Mesenchymal stem cell (in vitro differentiated cells and primary cell): ENCODE results near the gene UBE2F.

Source experiments
- DNase-seq: peaks from one replicate; pipeline ENCODE4 v3.0.0-alpha.2; 2013
- H2AFZ ChIP-seq: one replicate; pipeline ENCODE4 v1.6.1; 2013; ENCODE audit warnings: low read depth, mild to moderate bottlenecking, control low read depth, inconsistent platforms, low read length, moderate library complexity
- H2AK5ac ChIP-seq: 2 replicates; pipeline ENCODE4 v1.6.1; 2013; ENCODE audit warnings: low read length, moderate library complexity, mild to moderate bottlenecking, inconsistent platforms; ENCODE audit not compliant: severe bottlenecking
- H2BK120ac ChIP-seq: one replicate; pipeline ENCODE4 v1.6.1; 2013; ENCODE audit warnings: low read depth, mild to moderate bottlenecking, inconsistent platforms, low read length, moderate library complexity
- H2BK12ac ChIP-seq, 2 experiments: one replicate each; pipeline ENCODE4 v1.6.1; 2013; ENCODE audit warnings: inconsistent platforms in 2 of 2, low read length in 2 of 2, mild to moderate bottlenecking in 2 of 2, moderate library complexity in 2 of 2, control low read depth in 1 of 2
- H2BK15ac ChIP-seq: one replicate; pipeline ENCODE4 v1.6.1; 2013; ENCODE audit warnings: mild to moderate bottlenecking, low read depth, inconsistent platforms; ENCODE audit not compliant: poor library complexity, severe bottlenecking
- H2BK5ac ChIP-seq: 2 replicates; pipeline ENCODE4 v1.6.1; 2013; ENCODE audit warnings: low read depth, mild to moderate bottlenecking, low read length, control low read depth, inconsistent platforms; ENCODE audit not compliant: poor library complexity, severe bottlenecking
- H3K14ac ChIP-seq, 2 experiments: one replicate each; pipeline ENCODE4 v1.6.1; 2013; ENCODE audit warnings: inconsistent platforms in 2 of 2, low read length in 2 of 2, control low read depth in 1 of 2, mild to moderate bottlenecking in 1 of 2, moderate library complexity in 1 of 2
- H3K18ac ChIP-seq, 2 experiments: one replicate each; pipeline ENCODE4 v1.6.1; 2013; ENCODE audit warnings: inconsistent platforms in 2 of 2, low read length in 2 of 2, control low read depth in 1 of 2, low read depth in 1 of 2, mild to moderate bottlenecking in 1 of 2
- H3K23ac ChIP-seq, 2 experiments: one replicate each; pipeline ENCODE4 v1.6.1; 2013; ENCODE audit warnings: inconsistent platforms in 2 of 2, low read length in 2 of 2, mild to moderate bottlenecking in 2 of 2, moderate library complexity in 2 of 2, control low read depth in 1 of 2
- H3K27ac ChIP-seq: 2 replicates; pipeline ENCODE4 v1.5.1; 2013; ENCODE audit warnings: mild to moderate bottlenecking, moderate library complexity, low read length, control low read depth, inconsistent platforms; ENCODE audit not compliant: poor library complexity, severe bottlenecking
- H3K27me3 ChIP-seq, 2 experiments: 2 replicates each; pipeline versions ENCODE4 v1.6.1 to v1.7.0; 2013; ENCODE audit warnings: low read length in 2 of 2, mild to moderate bottlenecking in 2 of 2, moderate library complexity in 2 of 2, control low read depth in 1 of 2, inconsistent platforms in 1 of 2; ENCODE audit not compliant: control insufficient read depth in 1 of 2, insufficient read depth in 1 of 2
- H3K36me3 ChIP-seq, 2 experiments: 2 replicates each; pipeline versions ENCODE4 v1.6.1 to v1.7.0; 2013; ENCODE audit warnings: low read length in 2 of 2, control low read depth in 1 of 2, inconsistent platforms in 1 of 2, low read depth in 1 of 2, mild to moderate bottlenecking in 1 of 2; ENCODE audit not compliant: insufficient read depth in 2 of 2, control insufficient read depth in 1 of 2
- H3K4ac ChIP-seq, 2 experiments: one replicate each; pipeline ENCODE4 v1.6.1; 2013; ENCODE audit warnings: inconsistent platforms in 2 of 2, low read length in 2 of 2, mild to moderate bottlenecking in 2 of 2, moderate library complexity in 2 of 2, control low read depth in 1 of 2, low read depth in 1 of 2
- H3K4me1 ChIP-seq: 2 replicates; pipeline ENCODE4 v1.6.1; 2013; ENCODE audit warnings: low read depth, low read length, control low read depth; ENCODE audit not compliant: control insufficient read depth, insufficient read depth
- H3K4me2 ChIP-seq: 2 replicates; pipeline ENCODE4 v1.6.1; 2013; ENCODE audit warnings: low read length, mild to moderate bottlenecking, inconsistent platforms; ENCODE audit not compliant: poor library complexity, severe bottlenecking
- H3K4me3 ChIP-seq, 2 experiments: 2 replicates each; pipeline versions ENCODE4 v1.5.1 to v1.7.0; 2013; ENCODE audit warnings: low read length in 2 of 2, mild to moderate bottlenecking in 2 of 2, control low read depth in 1 of 2, low read depth in 1 of 2; ENCODE audit not compliant: insufficient read depth in 1 of 2
- H3K79me1 ChIP-seq: replicated peaks from 2 replicates; pipeline ENCODE4 v1.6.1; 2013; ENCODE audit warnings: mild to moderate bottlenecking, control low read depth, low read length, inconsistent platforms; ENCODE audit not compliant: poor library complexity, severe bottlenecking
- H3K9ac ChIP-seq: 2 replicates; pipeline ENCODE4 v1.7.0; 2013; ENCODE audit warnings: mild to moderate bottlenecking, low read length, moderate library complexity
- H3K9me3 ChIP-seq: 2 replicates; pipeline ENCODE4 v1.7.0; 2013; ENCODE audit warnings: mild to moderate bottlenecking, low read length; ENCODE audit not compliant: control insufficient read depth
- H4K8ac ChIP-seq: one replicate; pipeline ENCODE4 v1.6.1; 2013; ENCODE audit warnings: inconsistent platforms, mild to moderate bottlenecking, low read length, moderate library complexity
- H4K91ac ChIP-seq: one replicate; pipeline ENCODE4 v1.6.1; 2013; ENCODE audit warnings: mild to moderate bottlenecking, low read length, inconsistent platforms
- WGBS: methylation state at CpG from one replicate; pipeline ENCODE4 v1.1.7; 2013; ENCODE audit warnings: mixed read lengths; 5-methylcytosine and 5-hydroxymethylcytosine counted together

UBE2F gene

DNA sequence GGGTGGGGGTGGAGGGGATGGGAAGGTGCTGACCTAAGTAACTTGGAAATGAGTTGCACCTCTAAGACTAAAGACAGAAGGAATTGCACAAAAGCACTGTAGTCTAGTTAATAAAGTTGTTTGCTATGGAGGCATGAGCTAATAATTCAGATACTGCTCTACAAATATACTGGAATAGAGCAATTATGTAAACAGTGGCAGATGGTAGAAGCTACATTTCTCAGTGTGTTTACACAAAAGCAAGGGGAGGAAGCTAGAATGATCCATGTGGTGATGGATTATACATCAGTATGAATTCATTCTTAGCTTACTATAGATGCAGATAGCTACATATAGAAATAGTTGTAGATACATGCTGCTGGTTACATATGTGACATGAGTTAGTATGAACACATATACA is 27.6 kb upstream of the UBE2F start:
- Histone ChIP-seq H2AK5ac (no peak overlapping the region), H2BK12ac (no peak overlapping the region), H3K36me3 (no peaks in the 10 kb centered on the region), H2BK5ac (no peak overlapping the region), H3K9ac (no peak overlapping the region), H3K4ac (no peak overlapping the region), H2BK120ac (no peak overlapping the region), H3K27ac (no peak overlapping the region), H3K79me1 (no peaks in the 10 kb centered on the region), H3K4me1 (no peaks in the 10 kb centered on the region), H2AFZ (no peak overlapping the region), H3K18ac (no peak overlapping the region), H3K27me3 (peaks cover 3 to 4% of the 10 kb centered on the region in 2 experiments), H3K4me2 (no peak overlapping the region), H3K23ac (no peak overlapping the region), H4K8ac (no peak overlapping the region), H3K14ac (no peak overlapping the region), H3K9me3 (no peaks in the 10 kb centered on the region), H4K91ac (no peak overlapping the region), H3K4me3 (no peak overlapping the region), H2BK15ac (no peak overlapping the region)
- DNase-seq, result peak; percentile 35

DNA sequence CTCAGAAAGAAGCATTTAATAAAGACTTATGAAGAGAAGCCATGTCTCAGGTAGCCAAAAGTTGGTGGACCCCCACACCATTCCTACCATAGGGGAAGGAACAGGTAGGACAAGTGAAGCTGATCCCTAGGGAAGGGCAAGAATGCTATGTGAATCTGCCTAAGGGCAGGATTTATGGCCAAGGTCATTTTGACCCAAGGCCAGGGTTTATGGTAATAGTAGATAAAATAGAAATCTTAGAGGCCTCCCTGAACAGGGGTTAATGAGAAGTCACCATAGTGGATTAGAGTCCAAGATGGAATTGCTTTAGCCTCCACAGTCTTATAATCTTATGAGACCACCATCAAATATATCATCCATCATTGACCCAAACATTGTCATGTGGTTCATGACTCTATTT is 26.0 kb upstream of the UBE2F start:
- Histone ChIP-seq H3K4me1 (no peaks in the 10 kb centered on the region), H3K9ac (no peak overlapping the region), H4K8ac (no peak overlapping the region), H2BK5ac (no peak overlapping the region), H2BK120ac (no peak overlapping the region), H3K4ac (no peak overlapping the region), H3K4me2 (no peak overlapping the region), H3K36me3 (no peaks in the 10 kb centered on the region), H2BK12ac (no peak overlapping the region), H3K27ac (no peak overlapping the region), H3K27me3 (peaks cover 4 to 14% of the 10 kb centered on the region in 2 experiments), H3K18ac (peak overlapping the region in 1 of 2 experiments; percentile 40), H2AFZ (no peak overlapping the region), H2BK15ac (no peak overlapping the region), H3K4me3 (no peak overlapping the region), H4K91ac (no peak overlapping the region), H3K23ac (no peak overlapping the region), H3K9me3 (no peaks in the 10 kb centered on the region), H3K79me1 (no peaks in the 10 kb centered on the region), H3K14ac (no peak overlapping the region), H2AK5ac (no peak overlapping the region)
- DNase-seq, result no peak

DNA sequence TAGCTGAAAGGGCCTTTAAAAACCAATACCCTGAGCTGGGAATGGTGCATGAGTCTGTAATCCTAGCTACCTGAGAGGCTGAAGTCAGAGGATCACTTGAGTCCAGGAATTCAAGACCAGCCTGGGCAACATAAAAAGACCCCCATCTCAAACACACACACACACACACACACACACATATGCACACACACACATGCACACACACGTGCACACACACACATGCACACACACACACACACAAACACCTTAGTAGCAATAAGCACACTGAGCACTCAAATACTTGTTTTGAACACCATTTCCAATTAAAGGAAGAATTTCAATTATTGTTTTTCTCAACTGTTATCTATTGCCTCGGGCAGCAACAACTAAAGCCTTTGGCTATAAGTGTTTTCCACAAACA is 25.6 kb upstream of the UBE2F start:
- Histone ChIP-seq H2BK12ac (no peak overlapping the region), H3K14ac (no peak overlapping the region)

DNA sequence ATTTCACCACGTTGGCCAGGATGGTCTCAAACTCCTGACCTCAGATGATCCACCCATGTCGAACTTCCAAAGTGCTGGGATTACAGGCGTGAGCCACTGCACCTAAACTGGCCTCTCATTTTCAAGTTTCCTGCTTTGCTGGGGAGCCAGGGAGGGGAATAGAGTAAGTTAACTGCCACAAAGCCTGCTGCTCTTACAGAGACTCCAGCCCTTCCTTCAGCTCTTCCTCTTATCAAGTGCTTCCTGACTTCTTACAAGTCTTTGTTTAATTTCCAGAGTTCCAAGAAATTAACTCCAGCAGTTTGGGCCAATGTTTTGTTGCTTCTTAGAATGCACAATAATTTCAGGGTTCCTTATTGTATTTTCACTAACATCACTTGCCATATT is 24.3 kb upstream of the UBE2F start:
- Histone ChIP-seq H2AFZ (no peak overlapping the region), H3K27ac (no peak overlapping the region), H3K4me2 (no peak overlapping the region), H3K4me3 (no peak overlapping the region), H3K14ac (no peak overlapping the region), H3K79me1 (no peaks in the 10 kb centered on the region), H3K18ac (no peak overlapping the region), H2AK5ac (no peak overlapping the region), H2BK5ac (no peak overlapping the region), H4K8ac (peak overlapping the region; percentile 13), H2BK15ac (no peak overlapping the region), H3K23ac (no peak overlapping the region), H3K27me3 (peaks cover 10 to 14% of the 10 kb centered on the region in 2 experiments), H3K4me1 (no peaks in the 10 kb centered on the region), H4K91ac (no peak overlapping the region), H2BK12ac (no peak overlapping the region), H3K9ac (no peak overlapping the region), H3K4ac (no peak overlapping the region), H3K9me3 (no peaks in the 10 kb centered on the region), H3K36me3 (no peaks in the 10 kb centered on the region), H2BK120ac (no peak overlapping the region)
- no peak for DNase-seq
- WGBS, result 68% methylated on average over 3 of the region's 3 CpGs

More for the DNA sequence above, 25.6 kb upstream of the UBE2F start:
- Histone ChIP-seq H3K27ac (no peak overlapping the region), H2AFZ (no peak overlapping the region), H3K23ac (no peak overlapping the region), H4K91ac (no peak overlapping the region), H3K4me3 (no peak overlapping the region), H3K9me3 (no peaks in the 10 kb centered on the region), H2BK120ac (no peak overlapping the region), H3K36me3 (no peaks in the 10 kb centered on the region), H3K4me2 (no peak overlapping the region), H4K8ac (no peak overlapping the region), H3K4ac (no peak overlapping the region), H2BK15ac (no peak overlapping the region), H3K18ac (no peak overlapping the region), H2BK5ac (no peak overlapping the region), H3K27me3 (peaks cover 4 to 14% of the 10 kb centered on the region in 2 experiments), H2AK5ac (no peak overlapping the region), H3K9ac (no peak overlapping the region), H3K79me1 (no peaks in the 10 kb centered on the region), H3K4me1 (no peaks in the 10 kb centered on the region)
- 83% methylated on average over 2 of the region's 2 CpGs for WGBS
- no peak for DNase-seq
